Astrocyte (in vitro differentiated cells and primary cell): ENCODE measurements around the gene RARRES1. TPM values are rescaled to one million over a fixed set of nuclear protein-coding genes. Genes with fewer than 3 reads are reported as not detected.

Source experiments
- DNase-seq: peaks from one replicate; pipeline ENCODE4 v3.0.0-alpha.2; 2010; ENCODE audit warnings: low read depth
- FAIRE-seq: peaks from 2 replicates; lab custom pipeline; 2011; peaks lifted over from hg19 to GRCh38; lab: Jason Lieb, UNC
- H2AFZ ChIP-seq: 2 replicates; pipeline ENCODE4 v1.6.0; 2012; ENCODE audit warnings: low read depth, low read length, inconsistent platforms
- H3K27ac ChIP-seq: 2 replicates; pipeline ENCODE4 v1.5.1; 2011; ENCODE audit warnings: low read depth, low read length, inconsistent platforms
- H3K27me3 ChIP-seq: 2 replicates; pipeline ENCODE4 v1.6.0; 2011; ENCODE audit warnings: low read length, inconsistent platforms; ENCODE audit not compliant: insufficient read depth
- H3K36me3 ChIP-seq: 2 replicates; pipeline ENCODE4 v1.5.1; 2011; ENCODE audit warnings: low read length, inconsistent platforms; ENCODE audit not compliant: insufficient read depth
- H3K4me1 ChIP-seq: 2 replicates; pipeline ENCODE4 v1.5.1; 2011; ENCODE audit warnings: low read length, inconsistent platforms; ENCODE audit not compliant: insufficient read depth
- H3K4me2 ChIP-seq: 2 replicates; pipeline ENCODE4 v1.6.0; 2012; ENCODE audit warnings: low read length, inconsistent platforms
- H3K4me3 ChIP-seq: 2 replicates; pipeline ENCODE4 v1.5.1; 2011; ENCODE audit warnings: low read depth, mild to moderate bottlenecking, low read length, inconsistent platforms; ENCODE audit not compliant: insufficient read depth
- H3K79me2 ChIP-seq: 2 replicates; pipeline ENCODE4 v1.6.0; 2012; ENCODE audit warnings: mild to moderate bottlenecking, low read length, inconsistent platforms; ENCODE audit not compliant: insufficient read depth
- H3K9ac ChIP-seq: 2 replicates; pipeline ENCODE4 v1.6.0; 2012; ENCODE audit warnings: mild to moderate bottlenecking, low read length, inconsistent platforms
- H3K9me3 ChIP-seq: 2 replicates; pipeline ENCODE4 v1.5.1; 2012; ENCODE audit warnings: low read depth, mild to moderate bottlenecking, low read length, inconsistent platforms; ENCODE audit not compliant: insufficient read depth
- H4K20me1 ChIP-seq: 2 replicates; pipeline ENCODE4 v1.6.0; 2012; ENCODE audit warnings: low read length, inconsistent platforms; ENCODE audit not compliant: insufficient read depth
- H3K27ac Mint-ChIP-seq: one replicate; pipeline ENCODE4 v1.8.0; 2021; ENCODE audit warnings: mild to moderate bottlenecking, mixed read lengths; ENCODE audit not compliant: unreplicated experiment
- H3K27me3 Mint-ChIP-seq: one replicate; pipeline ENCODE4 v1.8.0; 2021; ENCODE audit warnings: low read depth, mixed read lengths; ENCODE audit not compliant: unreplicated experiment
- H3K36me3 Mint-ChIP-seq: one replicate; pipeline ENCODE4 v1.8.0; 2021; ENCODE audit warnings: low read depth, mixed read lengths; ENCODE audit not compliant: unreplicated experiment
- H3K4me1 Mint-ChIP-seq: one replicate; pipeline ENCODE4 v1.8.0; 2021; ENCODE audit warnings: low read depth, mixed read lengths; ENCODE audit not compliant: unreplicated experiment
- H3K4me3 Mint-ChIP-seq: one replicate; pipeline ENCODE4 v1.8.0; 2021; ENCODE audit warnings: mild to moderate bottlenecking, moderate library complexity, mixed read lengths; ENCODE audit not compliant: unreplicated experiment
- H3K9me3 Mint-ChIP-seq: one replicate; pipeline ENCODE4 v1.8.0; 2021; ENCODE audit warnings: mild to moderate bottlenecking, mixed read lengths; ENCODE audit not compliant: unreplicated experiment
- CTCF ChIP-seq: IDR thresholded peaks from 2 replicates; pipeline ENCODE4 v1.5.1; 2011; ENCODE audit warnings: low read depth, mild to moderate bottlenecking, inconsistent platforms, low read length, moderate library complexity; ENCODE audit not compliant: insufficient read depth
- EZH2 ChIP-seq: IDR thresholded peaks from 2 replicates; pipeline ENCODE4 v1.6.1; 2012; ENCODE audit warnings: mild to moderate bottlenecking, low read length, inconsistent platforms; ENCODE audit not compliant: insufficient read depth
- total RNA-seq: library from RNA; stranded (reverse); gene quantifications from 2 replicates; pipeline ENCODE4 v1.2.1, GENCODE V29; 2021

The RARRES1 gene
- total RNA-seq, 1 donor from 2014 or later, result 1.2 TPM

- Histone ChIP-seq H3K27ac (no peak overlapping the region), H3K4me2 (no peak overlapping the region), H4K20me1 (no peaks in the 10 kb centered on the region), H3K27me3 (no peaks in the 10 kb centered on the region), H3K79me2 (no peaks in the 10 kb centered on the region), H3K9me3 (peaks cover 4% of the 10 kb centered on the region), H3K4me1 (peaks cover 10% of the 10 kb centered on the region), H3K4me3 (no peak overlapping the region), H3K36me3 (peaks cover 3% of the 10 kb centered on the region), H3K9ac (no peak overlapping the region), H2AFZ (no peak overlapping the region)
- H3K4me1 Mint-ChIP-seq, result peaks cover 3% of the 10 kb centered on the region
- FAIRE-seq, result no peak
- peaks cover 3% of the 10 kb centered on the region for H3K36me3 Mint-ChIP-seq
- peaks cover 8% of the 10 kb centered on the region for H3K9me3 Mint-ChIP-seq
- no peak for TF ChIP-seq CTCF
- no peak for TF ChIP-seq EZH2
- peaks cover 5% of the 10 kb centered on the region for H3K27me3 Mint-ChIP-seq
- no peak overlapping the region for H3K27ac Mint-ChIP-seq
- no peak for DNase-seq
- H3K4me3 Mint-ChIP-seq, result no peak overlapping the region
These were observed 1.4 kb upstream of the RARRES1 start for GRCh38 chr3:158733656-158734055.

GRCh38 chr3:158732856-158733200, 571 bp upstream of the RARRES1 start:
- H3K4me1 Mint-ChIP-seq, result peaks cover 4% of the 10 kb centered on the region
- peaks cover 5% of the 10 kb centered on the region for H3K27me3 Mint-ChIP-seq
- Histone ChIP-seq H3K9me3 (peaks cover 4% of the 10 kb centered on the region), H3K27me3 (no peaks in the 10 kb centered on the region), H3K36me3 (peaks cover 3% of the 10 kb centered on the region), H3K4me3 (peak overlapping the region; percentile 69), H3K4me1 (peaks cover 10% of the 10 kb centered on the region), H4K20me1 (no peaks in the 10 kb centered on the region), H3K9ac (peak overlapping the region; percentile 76), H3K79me2 (no peaks in the 10 kb centered on the region), H3K4me2 (peak overlapping the region; percentile 90), H2AFZ (peak overlapping the region; percentile 87), H3K27ac (no peak overlapping the region)
- H3K4me3 Mint-ChIP-seq, result peak overlapping the region; percentile 54
- H3K27ac Mint-ChIP-seq, result no peak overlapping the region
- no peak for TF ChIP-seq CTCF
- no peak for TF ChIP-seq EZH2
- H3K9me3 Mint-ChIP-seq, result peaks cover 8% of the 10 kb centered on the region
- H3K36me3 Mint-ChIP-seq, result peaks cover 3% of the 10 kb centered on the region
- FAIRE-seq, result no peak
- DNase-seq, result no peak

- Mint-ChIP-seq H3K9me3 (peaks cover 8% of the 10 kb centered on the region), H3K4me3 (peak overlapping the region; percentile 76), H3K4me1 (peaks cover 10% of the 10 kb centered on the region), H3K27me3 (peaks cover 5% of the 10 kb centered on the region), H3K36me3 (peaks cover 3% of the 10 kb centered on the region), H3K27ac (no peak overlapping the region)
- Histone ChIP-seq H2AFZ (peak overlapping the region; percentile 87), H3K4me1 (peaks cover 17% of the 10 kb centered on the region), H3K27me3 (no peaks in the 10 kb centered on the region), H3K36me3 (peaks cover 3% of the 10 kb centered on the region), H3K9ac (peak overlapping the region; percentile 76), H3K4me2 (peak overlapping the region; percentile 90), H4K20me1 (no peaks in the 10 kb centered on the region), H3K79me2 (no peaks in the 10 kb centered on the region), H3K4me3 (peak overlapping the region; percentile 69), H3K9me3 (peaks cover 4% of the 10 kb centered on the region), H3K27ac (no peak overlapping the region)
- TF ChIP-seq CTCF (no peak), EZH2 (no peak)
- no peak for FAIRE-seq
- DNase-seq, result no peak
These were observed 771 bp downstream of the RARRES1 start for GRCh38 chr3:158731486-158731885.
